Activated CD8-positive, alpha-beta memory T cell treated with anti-CD3 and anti-CD28 coated beads for 4 hours (primary cell): Measurements from ENCODE around the gene RPL15.
"Not testable (repeated sequence)": the region's sequence is repeated elsewhere in the genome, so short reads cannot be mapped to it uniquely, and the experiment has no call there.

Experiments
- DNase-seq, 2 donors: peaks; one replicate each; pipeline ENCODE4 v3.0.0-alpha.2; 2020; ENCODE audit warnings: low read depth in 2 of 2

Gene RPL15

DNA sequence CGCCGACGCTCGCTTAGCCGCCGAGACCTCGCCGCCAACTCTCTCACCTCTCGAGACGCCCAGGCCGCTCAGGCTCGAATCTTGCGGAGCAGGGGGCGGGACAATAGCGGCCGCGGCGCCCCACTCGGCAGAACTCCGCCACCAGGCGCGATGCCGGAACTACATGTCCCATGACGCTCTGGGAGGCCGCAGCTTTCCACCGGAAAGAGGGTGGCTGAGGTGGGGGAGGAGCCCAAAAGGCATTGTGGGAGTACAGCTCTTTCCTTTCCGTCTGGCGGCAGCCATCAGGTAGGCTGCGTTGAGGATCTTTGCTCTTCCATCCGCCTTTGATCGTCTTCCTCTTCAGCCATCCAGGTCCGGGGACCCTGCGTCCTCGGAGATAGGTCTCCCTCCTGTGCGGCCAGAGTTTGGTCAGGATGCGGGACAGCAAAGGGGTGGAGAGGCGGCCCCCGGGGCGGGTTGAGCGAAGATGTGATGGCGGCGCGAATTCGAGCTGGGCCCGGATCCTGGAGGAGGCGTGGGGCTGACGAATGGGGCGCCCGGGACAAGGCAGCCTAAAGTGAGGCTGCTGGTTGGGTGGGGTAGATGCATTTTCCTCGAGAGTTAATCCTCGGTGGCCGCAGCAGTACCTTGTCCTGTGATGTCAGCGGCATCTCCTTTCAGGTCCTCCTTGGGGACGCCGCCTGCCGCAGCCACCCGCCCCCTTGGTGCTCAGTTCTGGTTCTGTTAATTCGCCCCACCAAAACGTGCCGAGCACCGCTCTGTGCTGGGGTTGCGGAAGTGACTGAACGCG is at the start of gene RPL15, which contains the start of gene NKIRAS1:
RPL15 (plus strand) TSS at position 247 of the 793 bp plus-strand sequence. CDS start 728 bp downstream, outside the sequence.
NKIRAS1 (minus strand) TSS at position 105 of the 793 bp plus-strand sequence. CDS start 6,086 bp downstream, outside the sequence.
- peak; percentile 94 to 97 for DNase-seq

DNA sequence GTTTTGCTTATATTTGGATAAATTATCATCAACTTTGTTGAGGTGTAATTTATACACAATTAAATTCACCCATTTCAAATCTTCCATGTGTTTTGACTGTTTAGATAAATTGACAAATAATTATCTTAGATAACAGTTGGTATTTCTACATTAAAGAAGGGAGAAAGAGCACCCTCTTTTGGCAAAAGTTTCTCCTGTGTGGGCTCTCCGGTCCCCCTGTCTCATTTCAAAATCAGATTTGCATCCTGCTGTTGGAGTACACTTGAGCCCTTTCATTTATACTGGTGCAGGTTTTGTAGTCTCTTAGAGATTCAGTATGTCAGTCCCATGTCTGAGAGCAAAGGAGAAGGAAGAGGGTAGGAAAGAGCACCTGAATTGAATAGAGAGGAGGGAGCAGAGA is 49.5 kb upstream of the RPL15 start:
- no peak for DNase-seq

DNA sequence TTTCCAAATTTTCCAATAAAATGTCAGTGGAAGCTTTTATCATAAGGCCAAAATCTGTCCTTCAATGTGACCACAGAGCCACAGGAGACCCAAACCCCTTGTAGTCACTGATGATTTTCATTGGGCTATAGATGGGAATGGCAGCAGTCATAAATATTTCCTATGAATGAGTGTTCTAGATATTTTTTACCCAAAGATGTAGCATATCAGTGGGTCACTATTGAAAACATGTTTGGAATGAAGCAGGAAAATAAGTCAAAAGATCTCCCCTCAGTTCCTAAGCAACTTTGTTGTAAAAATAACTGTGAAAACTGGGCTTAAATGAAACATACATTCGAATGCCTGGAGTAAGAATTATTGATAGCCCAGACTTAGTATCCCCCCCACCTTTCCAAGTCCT is 49.1 kb upstream of the RPL15 start:
- DNase-seq, result no peak

DNA sequence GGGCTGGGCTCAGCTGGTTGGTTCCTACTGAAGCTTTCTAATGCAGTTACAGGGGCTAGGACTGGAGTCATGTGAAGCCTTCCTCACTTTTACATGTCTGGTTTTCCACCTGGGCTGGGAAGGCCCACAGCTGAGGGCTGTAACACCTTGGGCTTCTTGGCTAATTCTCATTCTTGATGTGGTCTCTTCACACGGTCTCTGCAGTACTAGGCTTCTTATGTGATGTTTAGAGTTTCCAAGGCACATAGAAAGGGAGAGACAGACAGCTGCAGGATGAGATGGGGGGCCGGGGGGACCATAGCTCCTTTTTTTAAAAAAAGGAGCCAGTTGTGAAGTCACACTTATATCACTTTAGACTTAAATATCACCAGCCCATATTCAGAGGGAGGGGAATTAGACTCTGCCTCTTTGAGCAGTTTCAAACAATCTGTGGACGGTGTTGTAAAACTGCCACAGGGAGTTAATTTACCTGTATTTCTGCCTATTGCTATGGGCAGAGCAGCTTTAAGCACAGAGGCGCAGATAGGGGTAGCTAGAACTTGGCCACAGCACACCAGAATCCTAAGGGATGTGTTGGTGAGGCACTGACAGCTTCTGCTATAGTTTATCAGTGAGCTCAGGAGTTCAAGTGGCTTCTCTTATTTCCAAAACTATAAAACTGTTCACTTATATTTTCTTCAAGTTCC is 46.8 kb upstream of the RPL15 start:
- no peak for DNase-seq

DNA sequence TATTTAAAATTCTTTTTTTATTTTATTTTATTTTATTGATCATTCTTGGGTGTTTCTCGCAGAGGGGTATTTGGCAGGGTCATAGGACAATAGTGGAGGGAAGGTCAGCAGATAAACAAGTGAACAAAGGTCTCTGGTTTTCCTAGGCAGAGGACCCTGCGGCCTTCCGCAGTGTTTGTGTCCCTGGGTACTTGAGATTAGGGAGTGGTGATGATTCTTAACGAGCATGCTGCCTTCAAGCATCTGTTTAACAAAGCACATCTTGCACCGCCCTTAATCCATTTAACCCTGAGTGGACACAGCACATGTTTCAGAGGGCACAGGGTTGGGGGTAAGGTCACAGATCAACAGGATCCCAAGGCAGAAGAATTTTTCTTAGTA is 46.3 kb upstream of the RPL15 start:
- DNase-seq, result not testable (repeated sequence)

DNA sequence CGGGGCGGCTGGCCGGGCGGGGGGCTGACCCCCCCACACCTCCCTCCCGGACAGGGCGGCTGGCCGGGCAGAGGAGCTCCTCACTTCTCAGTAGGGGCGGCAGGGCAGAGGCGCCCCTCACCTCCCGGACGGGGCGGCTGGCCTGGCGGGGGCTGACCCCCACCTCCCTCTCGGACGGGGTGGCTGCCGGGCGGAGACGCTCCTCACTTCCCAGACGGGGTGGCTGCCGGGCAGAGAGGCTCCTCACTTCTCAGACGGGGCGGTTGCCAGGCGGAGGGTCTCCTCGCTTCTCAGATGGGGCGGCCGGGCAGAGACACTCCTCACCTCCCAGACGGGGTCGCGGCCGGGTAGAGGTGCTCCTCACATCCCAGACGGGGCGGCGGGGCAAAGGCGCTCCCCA is 45.6 kb upstream of the RPL15 start:
- not testable (repeated sequence) for DNase-seq

DNA sequence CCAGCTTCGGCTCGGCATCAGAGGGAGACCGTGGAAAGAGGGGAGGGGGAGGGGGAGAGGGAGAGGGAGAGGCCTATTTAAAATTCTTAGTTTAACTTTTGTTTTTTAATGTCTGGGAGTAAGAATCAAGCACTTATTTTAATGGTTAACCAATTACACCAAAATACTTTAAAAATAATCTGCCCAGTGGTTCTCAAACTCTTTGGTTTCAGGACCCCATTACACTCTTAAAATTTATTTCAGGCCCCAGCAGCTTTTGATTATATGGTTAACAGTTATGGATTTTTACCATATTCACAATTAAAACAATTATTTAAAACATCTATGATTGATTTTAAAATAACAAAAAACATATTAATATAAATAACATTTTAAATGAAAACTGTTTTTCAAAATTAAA is 44.6 kb upstream of the RPL15 start:
- no peak for DNase-seq

DNA sequence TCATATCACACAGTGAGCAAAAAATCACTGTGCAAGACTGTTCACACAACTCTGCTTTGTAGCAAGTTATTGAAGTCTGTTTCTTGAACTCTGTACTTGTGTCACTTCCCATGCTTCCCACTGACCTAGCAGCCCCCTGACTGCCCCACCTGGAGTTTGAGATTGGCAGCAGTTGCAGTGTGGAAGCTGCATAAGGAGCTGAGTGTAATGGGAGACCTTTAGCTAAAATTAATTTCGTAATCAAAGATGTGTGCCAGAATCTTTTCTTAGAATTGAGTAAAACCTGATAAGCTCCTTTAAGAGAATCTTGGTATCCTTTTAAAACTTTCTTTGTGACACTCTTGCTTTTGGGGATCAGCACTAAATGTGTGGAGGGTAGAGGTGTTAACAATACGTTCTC is 43.0 kb upstream of the RPL15 start:
- DNase-seq, result no peak

DNA sequence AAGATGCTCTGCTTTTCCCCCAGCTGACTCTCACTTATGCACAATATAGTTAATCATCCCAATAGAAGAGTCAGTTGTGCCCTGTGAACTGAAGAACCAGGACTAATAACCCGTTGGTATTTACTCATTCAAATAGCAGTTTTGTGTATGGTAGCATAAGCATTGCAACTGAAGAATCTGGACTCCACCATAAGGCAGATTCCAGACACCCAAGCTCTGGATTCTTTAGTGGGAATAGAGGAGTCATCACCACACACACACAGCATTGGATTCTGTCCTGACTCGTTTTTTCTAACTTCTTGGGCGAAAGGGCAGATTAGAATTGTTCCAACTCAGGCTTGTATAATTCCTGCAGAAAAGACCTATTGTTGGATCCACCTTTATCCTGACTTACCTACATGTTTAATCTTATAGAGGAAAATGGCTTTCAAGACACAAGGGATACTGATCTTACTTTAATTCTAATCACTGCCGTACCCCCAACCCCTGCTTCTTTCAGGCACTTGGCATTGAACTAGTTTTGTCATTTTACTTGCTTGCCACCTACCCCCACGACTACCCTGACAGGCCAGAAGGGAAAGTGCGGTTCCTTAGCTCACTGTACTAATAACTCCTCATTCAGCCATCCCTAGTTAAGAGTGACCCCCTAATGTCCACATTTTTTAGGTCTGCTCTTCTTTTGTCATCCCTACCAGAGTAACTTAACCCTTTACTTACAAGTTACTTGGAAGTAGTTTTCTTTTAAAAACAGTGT is 42.4 kb upstream of the RPL15 start:
- no peak for DNase-seq

DNA sequence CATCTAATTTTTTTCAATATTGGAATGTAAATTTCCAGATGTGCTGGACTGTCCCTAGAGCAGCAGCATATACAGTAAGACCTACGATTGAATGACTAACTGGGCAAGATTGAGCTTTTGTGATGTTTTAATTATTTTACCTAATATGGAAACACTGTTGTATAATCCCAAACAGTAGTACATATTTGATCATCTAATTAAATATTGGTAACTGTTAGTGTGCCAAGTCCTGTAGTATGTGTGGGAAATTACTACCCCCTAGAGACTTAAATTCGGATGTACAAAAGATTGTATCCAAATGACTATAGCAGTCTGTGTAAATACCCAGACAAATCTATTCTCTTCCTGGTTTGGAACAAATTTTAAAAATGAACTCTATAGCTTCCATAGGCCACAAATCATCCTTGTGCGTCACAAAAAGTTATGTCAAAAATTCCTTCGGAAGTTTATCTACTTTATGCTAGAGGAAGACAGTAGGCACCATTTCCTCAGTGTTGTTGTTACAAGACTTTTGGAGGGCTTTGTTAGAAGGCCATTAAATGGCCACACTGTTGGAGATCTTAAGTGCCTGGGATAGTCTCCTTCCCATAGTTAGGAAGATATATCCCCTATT is 41.7 kb upstream of the RPL15 start:
- no peak for DNase-seq

DNA sequence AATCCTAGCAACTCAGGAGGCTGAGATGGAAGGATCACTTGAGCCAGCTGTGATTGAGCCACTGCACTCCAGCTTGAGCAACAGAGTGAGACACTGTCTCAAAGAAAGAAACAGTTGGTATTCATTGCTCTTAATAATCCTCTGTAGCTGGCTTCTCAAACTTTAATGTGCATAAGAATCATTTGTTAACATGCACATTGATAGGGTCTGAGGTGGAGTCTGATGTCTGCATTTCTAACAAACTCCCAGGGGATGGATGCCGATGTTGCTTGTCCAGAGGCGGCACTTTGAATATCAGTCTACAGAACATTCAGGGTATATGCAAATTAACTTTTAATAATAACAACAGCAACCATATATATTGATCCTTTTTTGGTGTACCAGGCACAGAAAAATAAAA is 40.0 kb upstream of the RPL15 start:
- DNase-seq, result no peak

DNA sequence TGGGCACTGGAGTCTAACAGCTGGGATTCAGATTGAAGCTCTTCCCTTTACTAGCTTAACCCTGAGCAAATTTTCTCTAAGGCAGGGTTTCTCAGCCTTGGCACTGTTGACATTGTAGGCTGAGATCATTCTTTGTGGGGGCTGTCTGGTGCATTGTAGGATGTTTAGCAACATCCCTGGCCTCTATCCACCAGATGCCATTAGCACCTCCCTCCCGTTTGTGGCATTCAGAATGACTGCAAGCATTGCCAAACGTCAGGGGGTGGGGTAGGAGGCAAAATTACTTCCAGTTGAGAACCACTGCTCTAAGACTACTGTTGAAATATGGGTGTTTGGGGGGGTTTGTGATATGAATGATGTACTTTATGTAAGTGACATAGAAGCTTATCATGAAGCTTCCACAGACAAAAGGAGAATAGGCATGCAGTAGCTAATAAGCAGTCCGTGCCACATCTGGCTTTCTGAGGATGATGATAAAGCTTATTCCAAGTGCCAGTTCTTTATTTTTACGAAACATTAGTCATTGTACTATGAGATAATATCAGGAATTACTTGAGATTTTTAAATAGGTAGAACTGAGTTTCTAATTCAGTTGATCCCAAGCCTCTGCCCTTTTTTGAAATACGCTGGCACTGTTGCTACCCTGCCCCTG is 39.5 kb upstream of the RPL15 start:
- DNase-seq, result no peak

DNA sequence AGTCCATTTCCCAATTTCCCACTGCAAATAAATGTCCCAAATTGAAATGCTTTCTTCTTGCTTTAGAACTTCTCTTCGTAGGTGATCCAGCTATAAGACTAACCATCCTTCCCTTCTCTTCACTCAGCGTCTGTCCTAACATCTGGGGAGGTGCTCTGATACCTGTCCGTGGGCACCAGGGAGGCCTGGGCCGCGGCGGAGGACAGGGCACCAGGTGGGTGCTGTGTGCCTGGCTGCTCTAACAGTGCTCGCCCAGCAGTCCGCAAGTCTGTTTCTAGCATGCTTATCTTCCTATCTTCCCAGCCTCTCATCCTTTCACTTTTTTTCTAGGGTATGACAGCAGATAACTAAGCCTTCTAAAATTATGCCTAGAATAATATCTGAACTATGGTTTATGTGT is 37.4 kb upstream of the RPL15 start:
- no peak for DNase-seq

DNA sequence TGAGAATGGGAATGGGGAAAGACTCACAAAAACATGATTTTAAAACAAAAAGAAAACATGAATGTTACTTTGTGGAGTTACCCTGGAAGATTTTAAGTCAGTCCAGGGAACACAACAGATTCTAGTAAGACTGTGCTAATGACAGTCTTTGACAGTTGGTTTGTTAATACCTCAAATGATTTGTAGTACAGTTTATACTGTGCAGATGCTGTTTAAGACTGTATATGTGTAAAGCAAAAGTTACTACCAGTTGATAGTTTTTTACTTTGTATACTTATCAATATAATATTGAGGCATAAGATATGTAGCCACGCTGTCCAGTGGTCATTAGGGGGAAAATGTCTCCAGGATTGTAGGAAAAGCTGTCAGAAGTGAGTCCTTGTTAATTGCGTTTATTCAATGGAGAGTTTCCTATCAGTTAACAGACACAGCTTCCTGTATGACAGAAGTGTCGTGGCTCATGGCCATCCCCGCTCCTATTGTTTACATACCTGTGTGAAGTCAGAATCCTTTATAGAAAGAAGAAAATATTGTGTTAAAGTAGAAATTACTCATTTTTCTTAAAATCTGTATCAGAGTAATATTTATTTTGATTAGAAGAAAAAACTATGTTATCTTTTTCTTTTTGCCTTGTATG is 36.1 kb upstream of the RPL15 start:
- DNase-seq, result no peak

DNA sequence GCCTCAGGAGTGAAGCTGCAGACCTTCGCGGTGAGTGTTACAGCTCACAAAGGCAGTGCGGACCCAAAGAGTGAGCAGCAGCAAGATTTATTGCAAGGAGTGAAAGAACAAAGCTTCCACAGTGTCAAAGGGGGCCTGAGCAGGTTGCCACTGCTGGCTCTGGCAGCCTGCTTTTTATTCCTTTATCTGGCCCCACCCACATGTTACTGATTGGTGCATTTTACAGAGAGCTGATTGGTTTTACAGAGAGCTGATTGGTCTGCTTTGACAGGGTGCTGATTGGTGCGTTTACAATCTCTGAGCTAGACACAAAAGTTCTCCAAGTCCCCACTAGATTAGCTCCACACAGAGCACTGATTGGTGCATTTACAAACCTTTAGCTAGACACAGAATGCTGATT is 34.9 kb upstream of the RPL15 start:
- DNase-seq, result not testable (repeated sequence)

DNA sequence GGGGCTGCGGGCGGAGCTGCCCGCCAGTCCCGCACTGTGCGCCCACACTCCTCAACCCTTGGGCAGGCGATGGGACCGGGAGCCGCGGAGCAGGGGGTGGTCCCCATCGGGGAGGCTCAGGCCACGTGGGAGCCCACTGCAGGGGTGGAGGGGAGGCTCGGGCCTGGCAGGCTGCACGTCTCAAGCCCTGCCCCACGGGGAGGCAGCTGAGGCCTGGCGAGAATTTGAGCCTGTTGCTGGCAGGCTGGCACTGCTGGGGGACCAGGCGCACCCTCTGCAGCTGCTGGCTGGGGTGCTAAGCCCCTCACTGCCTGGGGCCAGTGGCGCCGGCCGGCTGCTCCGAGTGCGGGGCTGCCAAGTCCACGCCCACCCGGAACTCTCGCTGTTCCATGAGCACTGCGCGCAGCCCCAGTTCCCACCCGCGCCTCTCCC is 34.4 kb upstream of the RPL15 start:
- DNase-seq, result no peak

DNA sequence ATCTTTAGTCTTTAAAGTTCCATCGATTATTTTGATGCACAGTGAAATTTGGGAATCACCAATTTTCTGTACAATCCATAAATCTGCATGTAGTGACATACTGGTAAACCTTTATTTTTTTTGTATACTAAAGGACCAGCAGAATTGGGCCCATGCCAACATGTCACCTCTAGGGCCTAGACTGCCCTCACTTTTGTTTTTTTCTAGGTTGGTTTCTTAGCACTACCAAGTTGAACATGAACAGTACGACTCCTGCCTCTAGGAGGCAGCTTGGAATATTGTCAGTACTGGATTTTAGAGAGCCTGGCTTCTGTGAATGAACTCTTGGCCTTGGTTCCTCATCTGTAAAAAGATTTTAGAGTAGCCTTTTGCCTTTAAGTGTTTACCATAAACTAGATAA is 32.5 kb upstream of the RPL15 start:
- DNase-seq, result no peak

DNA sequence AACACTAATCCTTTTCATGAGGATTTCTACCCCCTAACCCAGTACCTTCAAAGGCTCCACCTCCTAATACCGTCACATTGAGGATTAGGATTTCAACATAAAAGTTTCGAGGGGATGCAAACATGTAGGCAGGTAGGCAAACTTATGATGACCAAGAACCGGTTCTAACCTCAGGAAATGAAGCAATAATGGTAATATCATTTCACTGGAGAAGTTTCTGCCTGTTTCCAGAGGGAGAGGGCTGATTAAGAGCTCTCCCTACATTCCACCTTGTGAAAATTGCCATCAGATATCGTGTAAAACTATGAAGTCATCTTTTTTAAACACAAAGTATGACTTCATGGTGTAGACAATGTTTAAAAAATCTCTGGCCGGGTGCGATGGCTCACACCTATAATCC is 31.7 kb upstream of the RPL15 start:
- DNase-seq, result no peak

DNA sequence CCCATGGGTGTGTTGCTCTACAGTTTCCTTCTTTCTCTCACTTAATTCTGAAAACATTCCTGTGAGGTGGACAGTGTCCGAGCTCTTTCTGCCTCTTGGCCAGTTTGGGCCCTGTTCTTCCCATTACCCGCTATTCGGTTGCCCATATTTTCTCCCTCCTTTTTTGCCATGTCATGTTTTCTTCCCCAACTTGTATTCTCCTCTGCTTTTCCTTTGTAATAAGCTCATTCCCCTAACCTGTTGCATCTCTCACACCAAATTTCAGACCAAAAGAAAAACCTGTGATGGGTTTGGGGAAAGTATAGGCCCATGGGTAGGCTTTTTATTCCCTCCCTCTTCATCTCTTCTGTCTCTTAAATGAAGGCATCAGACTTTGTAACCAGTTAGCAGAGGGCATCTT is 30.6 kb upstream of the RPL15 start:
- no peak for DNase-seq

DNA sequence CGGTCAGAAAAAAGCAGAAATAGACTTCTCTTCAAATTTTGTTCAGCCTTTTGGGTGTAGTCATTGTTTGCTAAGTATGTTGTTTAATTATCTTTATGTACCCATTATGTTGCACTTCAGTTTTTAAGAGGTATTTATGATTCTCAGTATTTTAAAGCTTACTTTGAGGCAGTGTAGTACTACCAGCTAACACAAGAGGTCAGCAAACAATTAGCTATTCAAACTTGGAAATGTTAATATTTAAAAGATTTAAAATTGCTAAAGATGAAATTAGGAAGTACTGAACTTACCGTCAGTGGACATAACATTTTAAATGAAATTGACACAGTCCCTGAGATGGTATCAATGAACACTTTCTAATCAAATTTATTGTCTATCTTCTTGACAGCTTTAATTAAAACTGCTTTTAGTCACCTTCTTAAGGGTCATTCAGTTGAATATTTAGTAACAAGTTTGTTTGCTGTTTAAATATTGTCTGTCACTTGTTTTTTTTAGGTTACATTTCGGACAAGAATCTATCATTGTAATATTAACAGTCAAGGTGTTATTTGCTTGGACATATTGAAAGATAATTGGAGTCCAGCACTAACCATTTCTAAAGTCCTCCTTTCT is 28.2 kb upstream of the RPL15 start:
- DNase-seq, result no peak

DNA sequence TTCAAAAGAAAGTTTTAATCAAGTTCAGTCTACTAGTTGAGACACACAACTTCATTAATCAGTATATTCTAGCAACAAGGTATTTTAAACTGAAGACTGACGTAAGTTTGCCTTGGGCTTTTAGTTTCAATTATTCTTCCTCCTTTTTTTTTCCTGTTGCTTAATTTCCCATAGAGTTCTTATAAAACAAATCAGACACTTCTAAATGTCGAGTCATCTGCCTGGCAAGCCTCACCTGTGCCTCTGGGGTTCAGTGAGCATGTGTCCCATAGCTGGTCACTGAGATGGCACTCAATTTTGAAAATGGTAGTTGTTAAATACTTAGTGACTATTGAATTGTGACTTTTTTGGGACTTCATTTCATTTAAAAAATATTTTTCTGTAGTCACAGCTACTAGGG is 27.5 kb upstream of the RPL15 start:
- DNase-seq, result no peak
